IPS DF 6.9 (cell line): Measurements from ENCODE around the gene NCOA1.
"Not testable (repeated sequence)": the region's sequence is repeated elsewhere in the genome, so short reads cannot be mapped to it uniquely, and the experiment has no call there.

ENCODE experiments used
- DNase-seq: peaks from one replicate; pipeline ENCODE4 v3.0.0-alpha.2; 2013; ENCODE audit warnings: low read depth, low spot score
- H3K27ac ChIP-seq: one replicate; pipeline ENCODE4 v1.5.1; 2013; ENCODE audit warnings: low read length, control low read depth
- H3K27me3 ChIP-seq: 2 replicates; pipeline ENCODE4 v1.6.1; 2013; ENCODE audit warnings: mild to moderate bottlenecking, low read length; ENCODE audit not compliant: control insufficient read depth, insufficient read depth
- H3K36me3 ChIP-seq: 2 replicates; pipeline ENCODE4 v1.6.1; 2013; ENCODE audit warnings: low read length; ENCODE audit not compliant: control insufficient read depth, insufficient read depth
- H3K4me1 ChIP-seq: 2 replicates; pipeline ENCODE4 v1.6.1; 2013; ENCODE audit warnings: low read length; ENCODE audit not compliant: control insufficient read depth, insufficient read depth
- H3K4me3 ChIP-seq: 2 replicates; pipeline ENCODE4 v1.5.1; 2013; ENCODE audit warnings: mild to moderate bottlenecking, low read length
- H3K9me3 ChIP-seq: 2 replicates; pipeline ENCODE4 v1.6.1; 2013; ENCODE audit warnings: low read length, inconsistent platforms; ENCODE audit not compliant: control insufficient read depth, insufficient read depth
- WGBS: extraction: QIAGEN DNeasy Blood & Tissue Kit; methylation state at CpG from one replicate; pipeline ENCODE4 v1.1.7; 2013; ENCODE audit warnings: mixed read lengths, missing lambda C conversion rate; ENCODE audit not compliant: insufficient read length, insufficient coverage; 5-methylcytosine and 5-hydroxymethylcytosine counted together

NCOA1 gene

GRCh38 chr2:24531610-24532009, 40.6 kb downstream of the NCOA1 start:
- H3K4me3 ChIP-seq, H3K9me3 ChIP-seq, H3K36me3 ChIP-seq, H3K27me3 ChIP-seq, DNase-seq, H3K4me1 ChIP-seq, H3K27ac ChIP-seq: not testable (repeated sequence)
- WGBS = no CpG with 5 or more reads among the region's 6 CpGs

GRCh38 chr2:24532057-24532456, 41.0 kb downstream of the NCOA1 start:
- not testable (repeated sequence) for H3K9me3 ChIP-seq, H3K36me3 ChIP-seq, H3K4me1 ChIP-seq, DNase-seq, H3K27ac ChIP-seq, H3K4me3 ChIP-seq, H3K27me3 ChIP-seq
- WGBS = no CpG with 5 or more reads among the region's 1 CpG

DNA sequence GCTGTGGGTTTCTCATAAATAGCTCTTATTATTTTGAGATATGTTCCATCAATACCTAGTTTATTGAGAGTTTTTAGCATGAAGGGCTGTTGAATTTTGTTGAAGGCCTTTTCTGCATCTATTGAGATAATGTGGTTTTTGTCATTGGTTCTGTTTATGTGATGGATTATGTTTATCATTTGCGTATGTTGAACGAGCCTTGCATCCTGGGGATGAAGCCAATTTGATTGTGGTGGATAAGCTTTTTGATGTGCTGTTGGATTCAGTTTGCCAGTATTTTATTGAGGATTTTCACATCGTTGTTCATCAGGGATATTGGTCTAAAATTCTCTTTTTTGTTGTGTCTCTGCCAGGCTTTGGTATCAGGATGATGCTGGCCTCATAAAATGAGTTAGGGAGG, 42.5 kb downstream of the NCOA1 start:
- H3K27me3 ChIP-seq, H3K4me3 ChIP-seq, DNase-seq, H3K4me1 ChIP-seq, H3K9me3 ChIP-seq, H3K27ac ChIP-seq, H3K36me3 ChIP-seq: not testable (repeated sequence)
- no CpG with 5 or more reads among the region's 3 CpGs for WGBS

GRCh38 chr2:24538720-24539119, 47.7 kb downstream of the NCOA1 start:
- DNase-seq = no peak
- Histone ChIP-seq H3K4me3 (no peak overlapping the region), H3K27ac (no peak overlapping the region), H3K36me3 (no peaks in the 10 kb centered on the region), H3K4me1 (no peaks in the 10 kb centered on the region), H3K9me3 (no peaks in the 10 kb centered on the region), H3K27me3 (no peaks in the 10 kb centered on the region)
- WGBS = 100% methylated on average over 1 of the region's 4 CpGs

DNA sequence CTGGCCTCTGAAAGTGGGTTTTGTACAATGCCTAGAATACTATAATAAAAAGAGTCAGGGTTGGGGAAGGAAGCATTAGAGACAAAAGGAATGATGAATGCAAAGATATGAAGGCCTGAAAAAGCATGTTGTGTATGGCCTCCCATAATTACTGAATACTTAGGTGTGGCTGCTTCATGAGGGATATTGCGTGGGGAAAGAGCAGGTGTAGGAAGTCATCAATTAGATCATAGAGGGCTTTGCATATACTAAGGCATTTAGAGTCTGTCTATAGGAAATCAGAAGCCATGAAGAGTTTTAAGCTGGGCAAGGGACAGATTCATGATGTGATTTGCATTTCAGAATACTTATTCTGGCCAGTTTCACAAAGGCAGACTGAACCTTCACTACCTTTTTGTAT, 48.2 kb downstream of the NCOA1 start:
- H3K27me3 ChIP-seq = no peaks in the 10 kb centered on the region
- H3K27ac ChIP-seq = no peak overlapping the region
- no peaks in the 10 kb centered on the region for H3K36me3 ChIP-seq
- WGBS = no CpG with 5 or more reads among the region's 1 CpG
- no peaks in the 10 kb centered on the region for H3K4me1 ChIP-seq
- no peak overlapping the region for H3K4me3 ChIP-seq
- no peak for DNase-seq
- no peaks in the 10 kb centered on the region for H3K9me3 ChIP-seq

DNA sequence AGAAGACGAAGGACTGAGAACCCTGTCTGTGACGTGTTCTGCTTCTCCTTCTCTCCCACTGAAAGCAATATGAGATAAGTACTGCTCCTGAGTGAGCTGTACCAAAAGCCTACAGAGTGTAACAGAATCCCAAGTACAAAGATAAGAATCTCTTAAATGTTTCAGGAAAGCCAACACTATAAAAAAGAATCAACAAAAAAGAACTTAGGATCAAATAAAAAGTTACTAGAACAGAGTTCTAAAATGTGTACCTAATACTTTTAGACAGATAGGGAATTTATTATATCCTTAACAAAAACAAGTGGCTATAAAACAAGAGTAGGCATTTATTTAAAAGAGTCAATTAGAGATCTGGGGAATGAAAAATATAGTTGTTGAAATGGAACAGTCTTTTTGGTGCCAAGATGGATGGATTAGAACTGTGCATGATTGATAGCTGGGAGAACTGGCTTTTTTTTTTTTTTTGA, 49.0 kb downstream of the NCOA1 start:
- WGBS = no CpG with 5 or more reads among the region's 2 CpGs
- no peak for DNase-seq
- Histone ChIP-seq H3K36me3 (no peaks in the 10 kb centered on the region), H3K27ac (no peak overlapping the region), H3K4me1 (no peaks in the 10 kb centered on the region), H3K9me3 (no peaks in the 10 kb centered on the region), H3K27me3 (no peaks in the 10 kb centered on the region), H3K4me3 (no peak overlapping the region)

DNA sequence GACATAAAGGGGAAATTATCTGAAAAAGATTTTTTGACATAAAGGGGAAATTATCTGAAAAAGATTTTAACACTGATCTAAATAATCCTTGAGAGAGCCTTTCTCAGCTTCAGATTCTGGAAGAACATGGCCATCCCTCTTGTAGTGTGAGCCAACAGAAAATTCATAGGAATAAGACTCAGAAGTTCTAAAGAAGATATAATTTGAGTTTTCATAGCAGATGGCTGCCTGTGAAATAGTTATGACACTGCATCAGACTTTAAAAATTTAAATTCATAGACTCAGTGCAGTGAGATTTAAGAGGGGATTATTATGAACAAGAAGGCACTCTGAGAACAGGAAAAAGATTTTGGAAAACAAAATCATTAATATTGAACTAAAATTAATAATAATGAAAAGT, 50.6 kb downstream of the NCOA1 start:
- no peaks in the 10 kb centered on the region for H3K4me1 ChIP-seq
- no peaks in the 10 kb centered on the region for H3K27me3 ChIP-seq
- H3K9me3 ChIP-seq = no peaks in the 10 kb centered on the region
- no peak for DNase-seq
- H3K4me3 ChIP-seq = no peak overlapping the region
- no peaks in the 10 kb centered on the region for H3K36me3 ChIP-seq
- no peak overlapping the region for H3K27ac ChIP-seq

- Histone ChIP-seq H3K27ac (no peak overlapping the region), H3K4me3 (no peak overlapping the region), H3K36me3 (no peaks in the 10 kb centered on the region), H3K4me1 (no peaks in the 10 kb centered on the region), H3K9me3 (no peaks in the 10 kb centered on the region), H3K27me3 (no peaks in the 10 kb centered on the region)
- WGBS = no CpG with 5 or more reads among the region's 3 CpGs
- no peak for DNase-seq
Measured at GRCh38 chr2:24542269-24542872, 51.3 kb downstream of the NCOA1 start.

GRCh38 chr2:24543252-24543651, 52.2 kb downstream of the NCOA1 start:
- H3K4me3 ChIP-seq = no peak overlapping the region
- no CpG with 5 or more reads among the region's 2 CpGs for WGBS
- H3K9me3 ChIP-seq = no peaks in the 10 kb centered on the region
- H3K27ac ChIP-seq = no peak overlapping the region
- no peaks in the 10 kb centered on the region for H3K36me3 ChIP-seq
- DNase-seq = peak; percentile 27
- H3K27me3 ChIP-seq = no peaks in the 10 kb centered on the region
- H3K4me1 ChIP-seq = no peaks in the 10 kb centered on the region

DNA sequence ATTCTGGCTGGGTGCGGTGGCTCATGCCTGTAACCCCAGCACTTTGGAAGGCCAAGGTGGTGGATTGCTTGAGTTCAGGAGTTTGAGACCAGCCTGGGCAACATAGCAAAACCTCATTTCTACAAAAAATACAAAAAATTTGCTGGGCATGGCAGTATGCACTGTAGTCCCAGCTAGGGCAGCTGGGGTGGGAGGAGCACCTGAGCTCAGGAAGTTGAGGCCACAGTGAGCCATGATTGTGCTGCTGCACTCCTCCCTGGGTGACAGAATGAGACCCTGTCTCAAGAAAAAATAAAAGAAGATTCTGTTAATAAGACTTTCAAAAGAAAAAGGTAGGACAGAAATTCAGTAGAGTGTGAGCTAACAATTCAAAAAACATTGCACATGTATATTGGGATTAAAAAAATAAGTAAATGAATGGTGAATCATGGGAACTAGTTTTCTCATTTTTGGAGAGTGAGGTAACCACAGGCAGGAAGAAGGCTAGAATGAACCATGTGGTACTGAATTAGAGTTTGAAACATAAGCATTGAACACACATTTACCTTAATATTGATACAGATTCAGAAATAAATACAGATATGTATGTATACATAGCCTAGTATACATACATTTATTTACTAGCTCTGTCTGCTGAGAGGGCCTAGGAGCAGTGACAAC, 53.5 kb downstream of the NCOA1 start:
- Histone ChIP-seq H3K36me3 (no peaks in the 10 kb centered on the region), H3K9me3 (no peaks in the 10 kb centered on the region), H3K4me3 (no peak overlapping the region), H3K4me1 (no peaks in the 10 kb centered on the region), H3K27ac (no peak overlapping the region), H3K27me3 (no peaks in the 10 kb centered on the region)
- no CpG with 5 or more reads among the region's 1 CpG for WGBS
- DNase-seq = no peak

DNA sequence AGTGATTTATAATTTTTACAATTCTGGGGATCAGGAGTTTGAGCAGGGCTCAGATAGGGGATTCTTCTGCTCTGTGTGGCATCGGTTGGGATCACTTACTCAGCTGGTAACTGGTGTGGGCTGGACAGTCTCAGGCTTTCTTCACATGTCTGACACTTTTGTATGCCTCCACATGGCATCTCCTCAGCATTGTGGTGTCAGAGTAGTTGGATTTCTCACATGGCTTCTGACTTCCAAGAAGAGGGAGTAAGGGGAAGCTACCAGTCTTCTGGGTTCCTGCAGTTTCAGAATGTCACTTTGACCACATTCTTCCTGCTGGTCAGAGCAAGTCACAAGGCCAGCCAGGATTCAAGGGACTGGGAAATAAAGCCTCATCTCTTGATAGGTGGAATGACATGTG, 55.6 kb downstream of the NCOA1 start:
- no CpG with 5 or more reads among the region's 1 CpG for WGBS
- no peak overlapping the region for H3K27ac ChIP-seq
- DNase-seq = no peak
- H3K4me3 ChIP-seq = no peak overlapping the region
- no peaks in the 10 kb centered on the region for H3K9me3 ChIP-seq
- no peaks in the 10 kb centered on the region for H3K4me1 ChIP-seq
- no peaks in the 10 kb centered on the region for H3K36me3 ChIP-seq
- H3K27me3 ChIP-seq = no peaks in the 10 kb centered on the region
